GM12878 (cell line): ENCODE results near the gene SORBS2. TPM values are rescaled to one million over a fixed set of nuclear protein-coding genes. Genes with fewer than 3 reads are reported as not detected.

Source experiments
- ATAC-seq: fragments of 200-7000 bp; cut with Tn5 transposase; 3 replicates; pipeline ENCODE4 v1.9.1; 2020; ENCODE audit warnings: mild to moderate bottlenecking, moderate library complexity
- BruUV-seq: library from RNA; stranded (reverse); fragments of 400-500 nt; replicated peaks from 2 replicates; lab custom pipeline; 2021; lab: Mats Ljungman, UMichigan
- CTCF ChIA-PET: fragments of 300-600 bp; sonication (Branson Sonifier 250); formaldehyde crosslinking; extraction: SDS; loops from one replicate; lab custom pipeline; 2021; ENCODE audit warnings: inconsistent platforms; lab: Yijun Ruan, JAX
- POLR2A ChIA-PET: fragments of 350-600 bp; formaldehyde crosslinking; extraction: SDS; loops from one replicate; lab custom pipeline; 2021; ENCODE audit warnings: inconsistent platforms; lab: Charles Lee
- RAD21 ChIA-PET: fragments of 300-600 bp; sonication (Branson Sonifier 250); formaldehyde crosslinking; loops from one replicate; lab custom pipeline; 2023; ENCODE audit warnings: antibody characterized with exemption; ENCODE audit not compliant: unreplicated experiment; lab: Charles Lee
- SMC1A ChIA-PET: fragments of 300-600 bp; sonication (Branson Sonifier 250); formaldehyde crosslinking; loops from one replicate; lab custom pipeline; 2023; ENCODE audit not compliant: unreplicated experiment, uncharacterized antibody; lab: Charles Lee
- DNase-seq: peaks from one replicate; pipeline ENCODE4 v3.0.0-alpha.2; 2011; ENCODE audit warnings: low read depth, low spot score
- FAIRE-seq: peaks from 3 replicates; lab custom pipeline; 2011; peaks lifted over from hg19 to GRCh38; lab: Jason Lieb, UNC
- H2AFZ ChIP-seq: 2 replicates; pipeline ENCODE4 v1.6.0; 2011; ENCODE audit warnings: low read depth, low read length, control low read depth; ENCODE audit not compliant: control insufficient read depth
- H3K27ac ChIP-seq: 2 replicates; pipeline ENCODE4 v1.5.1; 2011; ENCODE audit warnings: control low read depth; ENCODE audit not compliant: control insufficient read depth, insufficient read depth
- H3K27me3 ChIP-seq, 2 experiments: replicated peaks in 1 of 2; 2 replicates each; pipeline versions ENCODE4 v1.6.0 to v1.6.1; 2011; ENCODE audit warnings: low read length in 1 of 2; ENCODE audit not compliant: control insufficient read depth in 2 of 2, insufficient read depth in 2 of 2
- H3K36me3 ChIP-seq, 2 experiments: 2 replicates each; pipeline ENCODE4 v1.5.1; 2011; ENCODE audit warnings: low read length in 1 of 2; ENCODE audit not compliant: control insufficient read depth in 2 of 2, insufficient read depth in 2 of 2
- H3K4me1 ChIP-seq: 2 replicates; pipeline ENCODE4 v1.6.1; 2011; ENCODE audit warnings: mild to moderate bottlenecking, low read length, moderate library complexity, mixed read lengths; ENCODE audit not compliant: control insufficient read depth, insufficient read depth
- H3K4me2 ChIP-seq: 2 replicates; pipeline ENCODE4 v1.6.0; 2011; ENCODE audit warnings: control low read depth; ENCODE audit not compliant: control insufficient read depth, insufficient read depth
- H3K4me3 ChIP-seq: fragments of 200-600 bp; sonication (generic); 2 replicates; pipeline ENCODE4 v1.5.1; 2016
- H3K79me2 ChIP-seq: 2 replicates; pipeline ENCODE4 v1.6.0; 2011; ENCODE audit warnings: low read length; ENCODE audit not compliant: control insufficient read depth, insufficient read depth
- H3K9ac ChIP-seq: 2 replicates; pipeline ENCODE4 v1.8.0; 2011; ENCODE audit warnings: low read length, control low read depth, mixed read lengths; ENCODE audit not compliant: control insufficient read depth, insufficient read depth
- H3K9me3 ChIP-seq: replicated peaks from 3 replicates; pipeline ENCODE4 v1.5.1; 2011; ENCODE audit warnings: mild to moderate bottlenecking, low read length; ENCODE audit not compliant: control insufficient read depth, insufficient read depth
- H4K20me1 ChIP-seq: 2 replicates; pipeline ENCODE4 v1.6.0; 2011; ENCODE audit not compliant: control insufficient read depth, insufficient read depth
- ATF7 ChIP-seq: fragments of 450-650 bp; IDR thresholded peaks from 2 replicates; pipeline ENCODE4 v1.6.1; 2016; ENCODE audit warnings: low read depth, mild to moderate bottlenecking
- BHLHE40 ChIP-seq, 2 experiments: fragments of 450-650 bp in 1 of 2; IDR thresholded peaks; 2 replicates each; pipeline ENCODE4 v1.6.1; 2011 to 2017; ENCODE audit warnings: low read depth in 2 of 2, borderline replicate concordance in 1 of 2, improper control_type of control experiment in 1 of 2, low read length in 1 of 2, mild to moderate bottlenecking in 1 of 2
- CHD2 ChIP-seq: IDR thresholded peaks from 2 replicates; pipeline ENCODE4 v1.6.1; 2011; ENCODE audit warnings: low read depth, low read length, improper control_type of control experiment, borderline replicate concordance
- CREB1 ChIP-seq: IDR thresholded peaks from 2 replicates; pipeline ENCODE4 v1.6.1; 2012; ENCODE audit warnings: low read depth, mild to moderate bottlenecking, inconsistent platforms
- ESRRA ChIP-seq: IDR thresholded peaks from 2 replicates; pipeline ENCODE4 v1.6.1; 2012; ENCODE audit warnings: mild to moderate bottlenecking, low read length, improper control_type of control experiment
- HCFC1 ChIP-seq: fragments of 150-350 bp; IDR thresholded peaks from 2 replicates; pipeline ENCODE4 v1.6.1; 2014; ENCODE audit warnings: low read length
- IKZF1 ChIP-seq: fragments of 450-650 bp; conservative IDR thresholded peaks from 2 replicates; pipeline ENCODE4 v1.6.1; 2017; ENCODE audit warnings: antibody characterized with exemption, mild to moderate bottlenecking
- JUNB ChIP-seq: IDR thresholded peaks from 2 replicates; pipeline ENCODE4 v1.6.1; 2016; ENCODE audit warnings: antibody characterized with exemption, mild to moderate bottlenecking
- KDM1A ChIP-seq: fragments of 200-600 bp; sonication (generic); IDR thresholded peaks from 2 replicates; pipeline ENCODE4 v1.6.1; 2016; ENCODE audit warnings: borderline replicate concordance
- MTA2 ChIP-seq: fragments of 450-650 bp; IDR thresholded peaks from 2 replicates; pipeline ENCODE4 v1.6.1; 2016; ENCODE audit warnings: low read depth, mild to moderate bottlenecking, moderate library complexity
- MTA3 ChIP-seq: IDR thresholded peaks from 2 replicates; pipeline ENCODE4 v1.6.1; 2012; ENCODE audit warnings: low read length, inconsistent platforms, borderline replicate concordance
- NBN ChIP-seq: fragments of 450-650 bp; IDR thresholded peaks from 2 replicates; pipeline ENCODE4 v1.6.1; 2016
- SPI1 ChIP-seq: IDR thresholded peaks from 2 replicates; pipeline ENCODE4 v1.6.1; 2011; ENCODE audit warnings: low read depth, mild to moderate bottlenecking, low read length, moderate library complexity, borderline replicate concordance; ENCODE audit not compliant: insufficient read depth
- STAT3 ChIP-seq: IDR thresholded peaks from 2 replicates; pipeline ENCODE4 v1.6.1; 2011; ENCODE audit warnings: low read depth, low read length, improper control_type of control experiment
- TBL1XR1 ChIP-seq: IDR thresholded peaks from 2 replicates; pipeline ENCODE4 v1.6.1; 2012; ENCODE audit warnings: low read depth, low read length, improper control_type of control experiment
- TCF3 ChIP-seq: IDR thresholded peaks from 2 replicates; pipeline ENCODE4 v1.6.1; 2012; ENCODE audit warnings: low read depth, mild to moderate bottlenecking, low read length, borderline replicate concordance; ENCODE audit not compliant: insufficient read depth
- YY1 ChIP-seq: IDR thresholded peaks from 2 replicates; pipeline ENCODE4 v1.6.1; 2011; ENCODE audit warnings: low read depth, mild to moderate bottlenecking, low read length
- ZBED1 ChIP-seq: IDR thresholded peaks from 2 replicates; pipeline ENCODE4 v1.6.1; 2016; ENCODE audit warnings: borderline replicate concordance
- WGBS: methylation state at CpG from one replicate; pipeline ENCODE4 v1.1.6; 2016; ENCODE audit warnings: low lambda C conversion rate; ENCODE audit not compliant: insufficient replicate concordance, insufficient coverage; ENCODE audit errors: missing lambda C conversion rate; 5-methylcytosine and 5-hydroxymethylcytosine counted together
- in situ Hi-C: fragments of 300-500 bp; cut with MboI; formaldehyde crosslinking; loops from 9 replicates; pipeline ENCODE4 v1.14.3; 2018; ENCODE audit warnings: mixed read lengths
- intact Hi-C: fragments of 100-400 bp; cut with micrococcal nuclease; formaldehyde crosslinking; loops from one replicate; pipeline ENCODE4 v1.14.2; 2022; ENCODE audit not compliant: unreplicated experiment
- polyA plus RNA-seq, 11 experiments: library from polyadenylated mRNA; depleted of rRNA in 4 of 11; unstranded in 6 of 11; stranded (reverse) in 5 of 11; fragments of >200 nt; fragmentation: Nextera tagmentation in 4 of 11; fragmentation: Illumina TruSeq in 1 of 11; extraction: Ambion mirVana in 4 of 11; extraction: Trizol in 1 of 11; gene quantifications; 1 replicate in 1 of 11; 2 replicates in 10 of 11; pipeline versions ENCODE4 v1.2.1 to v1.2.3, GENCODE V29; 2011 to 2016; ENCODE audit warnings: inconsistent platforms in 2 of 11, missing spikeins in 2 of 11, low read depth in 1 of 11
- total RNA-seq, 4 experiments: library from RNA; depleted of rRNA in 3 of 4; stranded (reverse); fragments of >200 nt in 3 of 4; fragmentation: Illumina TruSeq in 1 of 4; extraction: Trizol in 1 of 4; gene quantifications; 2 replicates each; pipeline versions ENCODE4 v1.2.1 to v1.2.3, GENCODE V29; 2013 to 2021
- TF ChIP-seq, protein P1 (sequence below): fragments of 450-650 bp; IDR thresholded peaks from 2 replicates; pipeline ENCODE4 v1.6.1; 2017; ENCODE audit warnings: borderline replicate concordance

The SORBS2 gene
- total and polyA plus RNA-seq, 10 of the 15 experiments (the other 5 are each of a cell fraction or from before 2014, with no cell fraction given): 0.06 to 3.0 (median 0.79) TPM

DNA sequence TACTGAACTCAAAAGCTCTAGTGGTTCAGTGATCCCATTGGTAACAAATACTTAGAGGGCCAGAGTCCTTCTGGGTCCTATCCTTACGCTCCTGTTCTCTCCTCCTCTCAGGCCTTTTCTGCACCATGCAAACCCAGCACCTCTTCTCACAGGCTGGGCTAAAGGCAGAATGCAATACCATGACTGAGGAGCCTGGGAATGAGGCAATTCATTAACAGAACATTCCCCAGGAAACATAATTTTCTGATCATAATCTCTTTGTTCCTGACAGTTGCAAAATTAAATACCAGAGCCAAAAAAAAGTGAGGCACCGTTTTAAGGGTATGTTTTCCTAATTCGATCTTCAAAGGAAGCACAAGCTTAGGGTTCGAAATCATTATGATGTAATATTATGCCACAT lies 9.0 kb downstream of the SORBS2 start:
- SMC1A ChIA-PET: no interaction called here
- no TSS peak for BruUV-seq
- Histone ChIP-seq H3K27ac (no peak overlapping the region), H3K9ac (no peak overlapping the region), H3K9me3 (no peaks in the 10 kb centered on the region; the same call in 2 of the 3 replicates), H4K20me1 (no peaks in the 10 kb centered on the region), H3K4me1 (no peaks in the 10 kb centered on the region), H2AFZ (no peak overlapping the region), H3K4me2 (no peak overlapping the region), H3K36me3 (no peaks in the 10 kb centered on the region), H3K27me3 (no peaks in the 10 kb centered on the region), H3K4me3 (no peak overlapping the region), H3K79me2 (no peaks in the 10 kb centered on the region)
- no peak for DNase-seq
- WGBS: 78% methylated on average over 4 of the region's 4 CpGs
- ATAC-seq: no peak
- RAD21 ChIA-PET: no interaction called here
- in situ Hi-C loops (no loop called here), intact Hi-C loops (no loop called here)
- no peak for FAIRE-seq
- CTCF ChIA-PET: no interaction called here
- POLR2A ChIA-PET: no interaction called here
- TF ChIP-seq ESRRA: no peak
- TF ChIP-seq ZBED1: no peak
- no peak for TF ChIP-seq MTA2
- TF ChIP-seq HCFC1: no peak
- TF ChIP-seq NBN: no peak
- no peak for TF ChIP-seq BHLHE40 (IDR thresholded peaks at IDR 0.05; ENCODE audit: borderline replicate concordance in 1 of 2, low read depth in 2 of 2, low read length in 1 of 2)

GRCh38 chr4:185801471-185801870 lies 10.5 kb downstream of the SORBS2 start:
- Histone ChIP-seq H3K9ac (no peak overlapping the region), H3K4me2 (no peak overlapping the region), H3K4me1 (no peaks in the 10 kb centered on the region), H3K27me3 (no peaks in the 10 kb centered on the region), H2AFZ (no peak overlapping the region), H3K9me3 (no peaks in the 10 kb centered on the region; the same call in 2 of the 3 replicates), H3K36me3 (no peaks in the 10 kb centered on the region), H3K79me2 (no peaks in the 10 kb centered on the region), H3K4me3 (no peak overlapping the region), H3K27ac (no peak overlapping the region), H4K20me1 (no peaks in the 10 kb centered on the region)
- ChIA-PET POLR2A (no interaction called here), CTCF (no interaction called here), SMC1A (no interaction called here), RAD21 (no interaction called here)
- DNase-seq (no peak), FAIRE-seq (no peak), ATAC-seq (no peak)
- no peak for TF ChIP-seq JUNB
- TF ChIP-seq SPI1: no peak
- no peak for TF ChIP-seq ZBED1
- no peak for TF ChIP-seq TCF3
- no peak for TF ChIP-seq YY1
- TF ChIP-seq MTA3: no peak
- TF ChIP-seq ATF7: no peak
- TF ChIP-seq, protein P1, sequence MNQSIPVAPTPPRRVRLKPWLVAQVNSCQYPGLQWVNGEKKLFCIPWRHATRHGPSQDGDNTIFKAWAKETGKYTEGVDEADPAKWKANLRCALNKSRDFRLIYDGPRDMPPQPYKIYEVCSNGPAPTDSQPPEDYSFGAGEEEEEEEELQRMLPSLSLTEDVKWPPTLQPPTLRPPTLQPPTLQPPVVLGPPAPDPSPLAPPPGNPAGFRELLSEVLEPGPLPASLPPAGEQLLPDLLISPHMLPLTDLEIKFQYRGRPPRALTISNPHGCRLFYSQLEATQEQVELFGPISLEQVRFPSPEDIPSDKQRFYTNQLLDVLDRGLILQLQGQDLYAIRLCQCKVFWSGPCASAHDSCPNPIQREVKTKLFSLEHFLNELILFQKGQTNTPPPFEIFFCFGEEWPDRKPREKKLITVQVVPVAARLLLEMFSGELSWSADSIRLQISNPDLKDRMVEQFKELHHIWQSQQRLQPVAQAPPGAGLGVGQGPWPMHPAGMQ: no peak
- no peak for TF ChIP-seq TBL1XR1
- TF ChIP-seq CREB1: no peak
- TF ChIP-seq STAT3: no peak
- TF ChIP-seq IKZF1: no peak
- TF ChIP-seq KDM1A: no peak
- no peak for TF ChIP-seq CHD2
- in situ Hi-C loops: no loop called here
- BruUV-seq: no TSS peak
- intact Hi-C loops: no loop called here
- WGBS: 35% methylated on average over 4 of the region's 4 CpGs
